CD14-positive monocyte (primary cell): ENCODE results near the gene CASP3. TPM values are rescaled to one million over a fixed set of nuclear protein-coding genes. Genes with fewer than 3 reads are reported as not detected.

Experiments
- DNase-seq, 3 donors: peaks; one replicate each; pipeline ENCODE4 v3.0.0-alpha.2; 2011 to 2022
- H2AFZ ChIP-seq: 2 replicates; pipeline ENCODE4 v1.6.0; 2012; ENCODE audit warnings: mild to moderate bottlenecking, low read depth, low read length, inconsistent platforms; ENCODE audit not compliant: insufficient read depth, poor library complexity, severe bottlenecking
- H3K27ac ChIP-seq, 2 donors: 1 replicate in 1 of 2; 2 replicates in 1 of 2; pipeline ENCODE4 v1.5.1; 2012 to 2013; ENCODE audit warnings: low read length in 2 of 2, control low read depth in 1 of 2, inconsistent platforms in 1 of 2, low read depth in 1 of 2, mild to moderate bottlenecking in 1 of 2
- H3K27me3 ChIP-seq, 2 donors: one replicate each; pipeline versions ENCODE4 v1.6.0 to v1.6.1; 2011 to 2013; ENCODE audit warnings: low read length in 2 of 2; ENCODE audit not compliant: control insufficient read depth in 2 of 2, insufficient read depth in 2 of 2
- H3K36me3 ChIP-seq, 2 donors: replicated peaks in 1 of 2; 1 replicate in 1 of 2; 2 replicates in 1 of 2; pipeline versions ENCODE4 v1.5.1 to v1.6.1; 2012 to 2013; ENCODE audit warnings: low read length in 2 of 2, control low read depth in 1 of 2, inconsistent platforms in 1 of 2, mild to moderate bottlenecking in 1 of 2; ENCODE audit not compliant: insufficient read depth in 2 of 2, control insufficient read depth in 1 of 2
- H3K4me1 ChIP-seq, 2 donors: 1 replicate in 1 of 2; 2 replicates in 1 of 2; pipeline versions ENCODE4 v1.5.1 to v1.6.1; 2012 to 2013; ENCODE audit warnings: low read length in 2 of 2, control low read depth in 1 of 2, inconsistent platforms in 1 of 2, mild to moderate bottlenecking in 1 of 2, moderate library complexity in 1 of 2; ENCODE audit not compliant: insufficient read depth in 2 of 2, control insufficient read depth in 1 of 2
- H3K4me2 ChIP-seq: replicated peaks from 2 replicates; pipeline ENCODE3; 2012; ENCODE audit warnings: low read length, moderate library complexity, mild to moderate bottlenecking; ENCODE audit not compliant: poor library complexity, severe bottlenecking; ENCODE audit errors: extremely low read depth
- H3K4me3 ChIP-seq, 3 experiments: fragments of 200-600 bp in 1 of 3; sonication (generic) in 1 of 3; replicated peaks in 1 of 3; 1 replicate in 2 of 3; 2 replicates in 1 of 3; pipeline ENCODE4 v1.5.1; 2011 to 2013; ENCODE audit warnings: low read length in 3 of 3, mild to moderate bottlenecking in 3 of 3, control low read depth in 2 of 3, low read depth in 2 of 3, inconsistent platforms in 1 of 3, moderate library complexity in 1 of 3
- H3K79me2 ChIP-seq: 2 replicates; pipeline ENCODE4 v1.6.0; 2012; ENCODE audit warnings: mild to moderate bottlenecking, control low read depth, inconsistent platforms, low read length, moderate library complexity; ENCODE audit not compliant: insufficient read depth
- H3K9ac ChIP-seq: 2 replicates; pipeline ENCODE4 v1.6.0; 2017; ENCODE audit warnings: low read length, mild to moderate bottlenecking; ENCODE audit not compliant: insufficient read depth, poor library complexity, severe bottlenecking
- H3K9me3 ChIP-seq, 2 donors: replicated peaks in 1 of 2; 1 replicate in 1 of 2; 2 replicates in 1 of 2; pipeline versions ENCODE4 v1.5.1 to v1.6.1; 2012 to 2013; ENCODE audit warnings: low read length in 2 of 2, control low read depth in 1 of 2; ENCODE audit not compliant: control insufficient read depth in 1 of 2, insufficient read depth in 1 of 2
- H4K20me1 ChIP-seq: 2 replicates; pipeline ENCODE4 v1.6.0; 2012; ENCODE audit warnings: mild to moderate bottlenecking, low read length, control low read depth, moderate library complexity; ENCODE audit not compliant: insufficient read depth
- H3K27ac Mint-ChIP-seq, 7 donors: one replicate each; pipeline ENCODE4 v1.8.0; 2020; ENCODE audit warnings: mild to moderate bottlenecking in 7 of 7, mixed read lengths in 7 of 7, moderate library complexity in 6 of 7, inconsistent platforms in 2 of 7
- H3K27me3 Mint-ChIP-seq, 3 donors: one replicate each; pipeline ENCODE4 v1.8.0; 2021 to 2022; ENCODE audit warnings: low read depth in 3 of 3, mild to moderate bottlenecking in 3 of 3, mixed read lengths in 3 of 3, moderate library complexity in 3 of 3, inconsistent platforms in 1 of 3
- H3K36me3 Mint-ChIP-seq, 2 donors: one replicate each; pipeline ENCODE4 v1.8.0; 2020; ENCODE audit warnings: mixed read lengths in 2 of 2, inconsistent platforms in 1 of 2, mild to moderate bottlenecking in 1 of 2
- H3K4me1 Mint-ChIP-seq: one replicate; pipeline ENCODE4 v1.8.0; 2020; ENCODE audit warnings: mild to moderate bottlenecking, mixed read lengths
- H3K4me3 Mint-ChIP-seq, 2 donors: one replicate each; pipeline ENCODE4 v1.8.0; 2020; ENCODE audit warnings: mild to moderate bottlenecking in 2 of 2, mixed read lengths in 2 of 2, moderate library complexity in 1 of 2
- H3K9me3 Mint-ChIP-seq, 7 donors: one replicate each; pipeline ENCODE4 v1.8.0; 2020 to 2022; ENCODE audit warnings: mixed read lengths in 7 of 7, mild to moderate bottlenecking in 6 of 7, moderate library complexity in 6 of 7, inconsistent platforms in 2 of 7
- WGBS: methylation state at CpG from one replicate; pipeline ENCODE4 v1.1.5; 2013; ENCODE audit warnings: missing lambda C conversion rate; ENCODE audit not compliant: insufficient coverage; 5-methylcytosine and 5-hydroxymethylcytosine counted together
- intact Hi-C, 2 donors: fragments of 100-400 bp; cut with micrococcal nuclease; formaldehyde crosslinking; loops; one replicate each; pipeline versions ENCODE4 v1.15.0 to v1.15.1; 2023
- polyA plus RNA-seq, 3 donors: library from polyadenylated mRNA; depleted of rRNA in 1 of 3; unstranded in 2 of 3; stranded (reverse) in 1 of 3; fragments of 300-500 nt in 2 of 3; fragments of >200 nt in 1 of 3; fragmentation: Illumina TruSeq in 2 of 3; gene quantifications; 1 replicate in 2 of 3; 2 replicates in 1 of 3; pipeline ENCODE4 v1.2.3, GENCODE V29; 2012 to 2021
- TF ChIP-seq, protein P1 (sequence below): fragments of 200-600 bp; IDR thresholded peaks from one replicate; pipeline ENCODE4 v1.8.0; 2022; ENCODE audit warnings: antibody characterized with exemption, mild to moderate bottlenecking

Gene CASP3
- polyA plus RNA-seq, 3 donors: 6.7 to 11.3 (median 11.1) TPM

DNA sequence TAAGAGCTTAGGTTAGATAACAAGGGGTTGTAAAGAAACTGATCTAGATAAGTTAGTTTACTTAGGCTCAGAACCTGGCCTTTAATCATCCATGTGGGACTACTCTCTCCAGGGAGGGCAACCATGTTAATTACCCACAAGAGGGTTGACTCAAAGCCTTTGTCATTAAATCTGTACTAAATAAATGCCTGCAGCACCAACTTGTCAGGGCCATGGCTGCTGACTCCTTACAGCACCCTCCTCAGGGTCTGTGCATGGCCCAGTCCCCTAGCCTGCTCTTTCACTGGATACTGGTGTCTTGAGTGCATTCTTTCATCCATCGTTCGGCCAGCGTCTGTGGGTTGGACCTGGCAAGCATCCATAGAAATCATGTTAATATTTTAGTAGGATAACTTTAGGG is 34.7 kb downstream of the CASP3 start:
- H3K27ac ChIP-seq: no peak overlapping the region
- Mint-ChIP-seq H3K27me3 (peaks cover 0 to 2% (median 0%) of the 10 kb centered on the region in 3 donors), H3K4me3 (no peak overlapping the region), H3K27ac (no peak overlapping the region), H3K9me3 (peaks cover 6 to 13% (median 10%) of the 10 kb centered on the region in 7 donors), H3K4me1 (peaks cover 30% of the 10 kb centered on the region), H3K36me3 (no peaks in the 10 kb centered on the region)
- H3K79me2 ChIP-seq: no peaks in the 10 kb centered on the region
- H3K4me3 ChIP-seq: no peak overlapping the region
- intact Hi-C loops: no loop called here
- H4K20me1 ChIP-seq: no peaks in the 10 kb centered on the region
- no peak overlapping the region for H3K4me2 ChIP-seq
- whole genome bisulfite sequencing: no CpG with 5 or more reads among the region's 3 CpGs
- no peaks in the 10 kb centered on the region for H3K36me3 ChIP-seq
- H3K27me3 ChIP-seq: no peaks in the 10 kb centered on the region
- peaks cover 21 to 23% of the 10 kb centered on the region in 2 donors for H3K4me1 ChIP-seq
- H3K9ac ChIP-seq: no peak overlapping the region
- no peak overlapping the region for H2AFZ ChIP-seq
- peaks cover 9 to 14% of the 10 kb centered on the region in 2 donors for H3K9me3 ChIP-seq
- TF ChIP-seq, protein P1, sequence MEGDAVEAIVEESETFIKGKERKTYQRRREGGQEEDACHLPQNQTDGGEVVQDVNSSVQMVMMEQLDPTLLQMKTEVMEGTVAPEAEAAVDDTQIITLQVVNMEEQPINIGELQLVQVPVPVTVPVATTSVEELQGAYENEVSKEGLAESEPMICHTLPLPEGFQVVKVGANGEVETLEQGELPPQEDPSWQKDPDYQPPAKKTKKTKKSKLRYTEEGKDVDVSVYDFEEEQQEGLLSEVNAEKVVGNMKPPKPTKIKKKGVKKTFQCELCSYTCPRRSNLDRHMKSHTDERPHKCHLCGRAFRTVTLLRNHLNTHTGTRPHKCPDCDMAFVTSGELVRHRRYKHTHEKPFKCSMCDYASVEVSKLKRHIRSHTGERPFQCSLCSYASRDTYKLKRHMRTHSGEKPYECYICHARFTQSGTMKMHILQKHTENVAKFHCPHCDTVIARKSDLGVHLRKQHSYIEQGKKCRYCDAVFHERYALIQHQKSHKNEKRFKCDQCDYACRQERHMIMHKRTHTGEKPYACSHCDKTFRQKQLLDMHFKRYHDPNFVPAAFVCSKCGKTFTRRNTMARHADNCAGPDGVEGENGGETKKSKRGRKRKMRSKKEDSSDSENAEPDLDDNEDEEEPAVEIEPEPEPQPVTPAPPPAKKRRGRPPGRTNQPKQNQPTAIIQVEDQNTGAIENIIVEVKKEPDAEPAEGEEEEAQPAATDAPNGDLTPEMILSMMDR: no peak
- DNase-seq: no peak

DNA sequence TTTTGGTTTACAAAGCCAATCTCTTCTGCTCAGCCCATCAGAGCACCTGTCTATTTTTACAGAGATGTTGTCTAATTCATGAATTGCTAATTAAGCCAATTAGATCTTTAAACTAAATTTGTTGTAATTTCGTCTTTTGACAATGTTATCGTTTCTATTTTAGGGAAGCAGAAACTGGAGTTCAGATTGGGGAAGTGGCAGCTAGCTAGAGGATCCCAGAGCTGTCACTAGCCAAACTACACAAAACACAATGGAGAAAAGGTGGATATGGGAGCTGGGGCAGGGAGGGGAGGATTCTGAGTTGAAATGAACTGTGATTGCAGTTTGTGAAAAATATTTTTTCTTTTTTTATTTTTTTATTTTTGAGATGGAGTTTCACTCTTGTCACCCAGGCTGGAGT is 35.8 kb downstream of the CASP3 start:
- no peak overlapping the region for H2AFZ ChIP-seq
- H3K9me3 ChIP-seq: peaks cover 9 to 14% of the 10 kb centered on the region in 2 donors
- H3K4me3 ChIP-seq: no peak overlapping the region
- peaks cover 18 to 21% of the 10 kb centered on the region in 2 donors for H3K4me1 ChIP-seq
- H3K36me3 Mint-ChIP-seq: no peaks in the 10 kb centered on the region
- no peaks in the 10 kb centered on the region for H3K36me3 ChIP-seq
- H3K27ac Mint-ChIP-seq: peak overlapping the region in 1 of 7 donors; percentile 18
- TF ChIP-seq, protein P1: no peak
- H3K79me2 ChIP-seq: no peaks in the 10 kb centered on the region
- peak in 1 of 3 donors; percentile 27 for DNase-seq
- H4K20me1 ChIP-seq: no peaks in the 10 kb centered on the region
- no CpG with 5 or more reads among the region's 2 CpGs for WGBS
- H3K4me1 Mint-ChIP-seq: peaks cover 28% of the 10 kb centered on the region
- peaks cover 0 to 2% (median 2%) of the 10 kb centered on the region in 3 donors for H3K27me3 Mint-ChIP-seq
- H3K9ac ChIP-seq: no peak overlapping the region
- peak overlapping the region in 1 of 2 donors; percentile 48 for H3K4me3 Mint-ChIP-seq
- H3K27ac ChIP-seq: no peak overlapping the region
- H3K4me2 ChIP-seq: no peak overlapping the region
- intact Hi-C loops: no loop called here
- H3K27me3 ChIP-seq: no peaks in the 10 kb centered on the region
- peaks cover 6 to 13% (median 10%) of the 10 kb centered on the region in 7 donors for H3K9me3 Mint-ChIP-seq
